BLaER1 treated with 17β-estradiol and CSF1 and Interleukin-3, amounts not matched to agents 10 nM and 100 nM (cell line): ENCODE results near the gene IL1A.

Experiments
- H3K27ac ChIP-seq, 11 experiments: shearing (Covaris generic); formaldehyde crosslinking; 2 replicates each; pipeline ENCODE4 v1.8.1; 2022
- H3K27me3 ChIP-seq, 11 experiments: shearing (Covaris generic); formaldehyde crosslinking; 2 replicates each; pipeline ENCODE4 v1.8.1; 2022
- H3K36me3 ChIP-seq, 11 experiments: shearing (Covaris generic); formaldehyde crosslinking; 2 replicates each; pipeline ENCODE4 v1.8.1; 2022
- H3K4me1 ChIP-seq, 10 experiments: shearing (Covaris generic); formaldehyde crosslinking; 2 replicates each; pipeline ENCODE4 v1.8.1; 2022
- H3K4me2 ChIP-seq, 11 experiments: shearing (Covaris generic); formaldehyde crosslinking; 2 replicates each; pipeline ENCODE4 v1.8.1; 2022
- H3K4me3 ChIP-seq, 10 experiments: shearing (Covaris generic); formaldehyde crosslinking; 2 replicates each; pipeline ENCODE4 v1.8.1; 2022
- H3K9ac ChIP-seq, 11 experiments: shearing (Covaris generic); formaldehyde crosslinking; 2 replicates each; pipeline ENCODE4 v1.8.1; 2022
- H3K9me3 ChIP-seq, 11 experiments: shearing (Covaris generic); formaldehyde crosslinking; replicated peaks in 1 of 11; 2 replicates each; pipeline ENCODE4 v1.8.1; 2022
- H4K20me1 ChIP-seq, 11 experiments: shearing (Covaris generic); formaldehyde crosslinking; 2 replicates each; pipeline ENCODE4 v1.8.1; 2022
- Cebpa-rat ChIP-seq, 11 experiments: shearing (Covaris generic); IDR thresholded peaks; 2 replicates each; pipeline ENCODE4 v1.8.1; 2022

IL1A gene

DNA sequence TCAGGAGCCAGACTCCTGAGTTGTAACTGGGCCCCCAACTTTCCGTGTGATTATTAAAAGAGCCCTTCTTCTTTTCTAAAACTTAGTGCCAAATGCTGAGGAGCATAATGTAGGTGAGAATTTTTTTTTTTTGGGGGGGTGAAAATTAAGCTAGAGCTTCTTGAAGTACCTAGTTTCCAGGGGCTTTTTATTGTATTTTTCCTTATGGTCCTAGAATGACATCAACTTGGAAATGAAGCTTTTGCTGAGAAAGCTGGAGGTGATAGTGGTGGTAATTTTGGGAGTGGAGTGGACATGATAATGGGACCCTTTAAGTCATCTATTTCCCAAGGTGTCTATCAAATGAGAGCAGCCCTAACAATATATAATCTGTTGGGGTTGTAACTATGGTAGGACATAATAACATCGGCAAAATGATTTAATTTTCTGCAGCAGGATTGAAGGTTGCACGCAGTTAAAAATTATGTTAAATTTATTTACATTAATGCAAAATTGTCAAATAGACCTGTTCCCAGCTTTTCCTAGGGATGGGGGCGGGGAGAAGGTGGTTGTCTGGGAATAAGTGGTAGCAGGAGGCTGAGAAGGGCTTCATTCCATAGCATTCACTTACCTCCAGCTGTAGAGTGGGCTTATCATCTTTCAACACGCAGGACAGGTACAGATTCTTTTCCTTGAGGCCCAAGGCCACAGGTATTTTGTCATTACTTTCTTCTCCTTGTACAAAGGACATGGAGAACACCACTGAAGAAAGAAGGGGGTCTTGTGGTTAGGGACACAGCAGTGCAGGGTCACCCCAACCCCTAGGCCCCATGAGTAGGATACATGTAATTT is 46.6 kb upstream of the IL1A start:
- H3K27ac ChIP-seq = peak overlapping the region; percentile 6 to 98 (median 96); a peak in 21 of 22 replicates
- peak overlapping the region in 9 of 10 experiments; percentile 58 to 77 (median 70); a peak in 16 of 20 replicates for H3K4me3 ChIP-seq
- H3K27me3 ChIP-seq = no peaks in the 10 kb centered on the region
- peak overlapping the region; percentile 76 to 98 (median 89) for H3K4me2 ChIP-seq
- peak overlapping the region in 10 of 11 experiments; percentile 62 to 88 (median 84); a peak in 18 of 22 replicates for H3K9ac ChIP-seq
- peaks cover 0 to 98% (median 90%) of the 10 kb centered on the region in 11 experiments; a peak in 19 of 22 replicates for H3K9me3 ChIP-seq
- peaks cover 59 to 74% (median 68%) of the 10 kb centered on the region in 11 experiments for H3K36me3 ChIP-seq
- H4K20me1 ChIP-seq = peaks cover 0 to 75% (median 0%) of the 10 kb centered on the region in 11 experiments; a peak in 6 of 22 replicates
- TF ChIP-seq Cebpa-rat (IDR thresholded peaks at IDR 0.05) = no peak
- peaks cover 46 to 81% (median 62%) of the 10 kb centered on the region in 10 experiments for H3K4me1 ChIP-seq

DNA sequence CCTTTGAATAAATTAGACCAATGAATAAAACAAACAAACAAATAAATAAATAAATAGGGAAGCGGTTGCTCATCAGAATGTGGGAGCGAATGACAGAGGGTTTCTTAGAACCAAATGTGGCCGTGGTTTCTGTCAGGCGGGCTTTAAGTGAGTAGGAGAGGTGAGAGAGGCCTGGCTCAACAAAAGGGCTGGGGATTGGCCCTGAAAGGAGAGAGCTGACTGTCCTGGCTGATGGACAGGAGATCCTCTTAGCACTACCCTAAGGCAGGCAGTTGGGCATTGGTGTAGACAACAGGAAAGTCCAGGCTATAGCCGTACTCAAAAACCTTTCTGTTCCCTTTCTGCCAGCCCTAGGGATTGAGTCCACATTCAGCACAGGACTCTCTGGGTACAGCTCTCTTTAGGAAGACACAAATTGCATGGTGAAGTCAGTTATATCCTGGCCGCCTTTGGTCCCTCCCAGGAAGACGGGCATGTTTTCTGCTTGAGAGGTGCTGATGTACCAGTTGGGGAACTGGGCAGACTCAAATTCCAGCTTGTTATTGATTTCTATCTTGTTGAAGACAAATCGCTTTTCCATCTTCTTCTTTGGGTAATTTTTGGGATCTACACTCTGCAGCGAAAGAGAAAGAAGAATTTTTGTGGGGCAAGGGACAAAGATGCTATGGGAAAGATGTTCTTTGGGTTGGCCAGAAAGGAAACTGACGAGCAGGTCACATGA is 45.8 kb upstream of the IL1A start:
- Histone ChIP-seq H3K36me3 (peaks cover 52 to 67% (median 61%) of the 10 kb centered on the region in 11 experiments), H3K9ac (peak overlapping the region in 3 of 11 experiments; percentile 28 to 86 (median 85); a peak in 6 of 22 replicates), H3K27ac (peak overlapping the region in 10 of 11 experiments; percentile 87 to 98 (median 96); a peak in 19 of 22 replicates), H3K4me2 (peak overlapping the region in 9 of 11 experiments; percentile 10 to 92 (median 89); a peak in 15 of 22 replicates), H3K4me3 (peak overlapping the region in 8 of 10 experiments; percentile 3 to 74 (median 63); a peak in 7 of 20 replicates), H4K20me1 (peaks cover 0 to 68% (median 0%) of the 10 kb centered on the region in 11 experiments; a peak in 6 of 22 replicates), H3K27me3 (no peaks in the 10 kb centered on the region), H3K9me3 (peaks cover 0 to 96% (median 84%) of the 10 kb centered on the region in 11 experiments; a peak in 19 of 22 replicates), H3K4me1 (peaks cover 41 to 79% (median 55%) of the 10 kb centered on the region in 10 experiments)
- TF ChIP-seq Cebpa-rat (IDR thresholded peaks at IDR 0.05) = no peak

DNA sequence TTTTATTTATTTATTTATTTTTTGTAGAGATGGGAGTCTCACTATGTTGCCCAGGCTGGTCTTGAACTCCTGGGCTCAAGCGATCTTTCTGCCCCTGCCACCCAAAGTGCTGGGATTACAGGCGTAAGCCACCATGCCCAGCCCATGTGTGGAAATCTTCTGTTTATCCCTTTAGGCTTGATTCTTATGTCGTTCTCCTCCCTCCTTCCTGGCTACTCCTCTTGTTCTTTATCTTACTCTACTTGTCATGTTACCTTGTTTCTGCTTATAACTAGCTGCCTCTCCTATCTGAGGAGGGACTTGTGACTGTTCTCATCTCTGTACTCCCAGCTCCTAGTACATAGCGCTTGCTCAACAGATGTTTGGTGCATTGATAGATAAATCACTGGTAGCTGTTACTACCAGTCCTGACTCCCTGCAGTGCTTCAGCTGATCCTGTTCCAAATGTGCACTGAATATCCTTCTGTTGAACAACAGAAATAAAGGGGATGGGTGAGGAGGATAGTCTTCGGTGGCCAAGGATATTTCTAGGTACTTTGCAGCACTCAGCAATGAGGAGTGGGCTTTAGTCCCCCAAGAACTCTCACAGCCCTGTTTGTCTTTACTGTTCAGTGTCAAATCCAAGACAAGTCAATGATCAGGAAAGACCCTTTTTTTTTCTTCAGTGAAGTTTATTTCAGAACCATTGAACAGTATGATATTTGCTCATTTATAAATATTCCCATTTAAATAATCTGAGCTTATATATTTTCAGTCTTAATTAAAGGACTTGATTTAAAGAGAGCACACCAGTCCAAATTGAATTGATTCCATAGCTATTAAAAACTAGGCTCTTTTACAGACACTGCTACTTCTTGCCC is 45.0 kb upstream of the IL1A start:
- TF ChIP-seq Cebpa-rat (IDR thresholded peaks at IDR 0.05) = no peak
- Histone ChIP-seq H3K9me3 (peaks cover 0 to 93% (median 80%) of the 10 kb centered on the region in 11 experiments; a peak in 19 of 22 replicates), H3K4me1 (peaks cover 43 to 79% (median 55%) of the 10 kb centered on the region in 10 experiments), H3K27me3 (no peaks in the 10 kb centered on the region), H3K36me3 (peaks cover 44 to 59% (median 55%) of the 10 kb centered on the region in 11 experiments), H3K27ac (peak overlapping the region in 10 of 11 experiments; percentile 87 to 98 (median 96); a peak in 20 of 22 replicates), H3K9ac (no peak overlapping the region; a peak in 1 of 22 replicates), H4K20me1 (peaks cover 0 to 60% (median 0%) of the 10 kb centered on the region in 11 experiments; a peak in 6 of 22 replicates), H3K4me2 (peak overlapping the region in 2 of 11 experiments; percentile 83 to 89; a peak in 4 of 22 replicates), H3K4me3 (no peak overlapping the region)

DNA sequence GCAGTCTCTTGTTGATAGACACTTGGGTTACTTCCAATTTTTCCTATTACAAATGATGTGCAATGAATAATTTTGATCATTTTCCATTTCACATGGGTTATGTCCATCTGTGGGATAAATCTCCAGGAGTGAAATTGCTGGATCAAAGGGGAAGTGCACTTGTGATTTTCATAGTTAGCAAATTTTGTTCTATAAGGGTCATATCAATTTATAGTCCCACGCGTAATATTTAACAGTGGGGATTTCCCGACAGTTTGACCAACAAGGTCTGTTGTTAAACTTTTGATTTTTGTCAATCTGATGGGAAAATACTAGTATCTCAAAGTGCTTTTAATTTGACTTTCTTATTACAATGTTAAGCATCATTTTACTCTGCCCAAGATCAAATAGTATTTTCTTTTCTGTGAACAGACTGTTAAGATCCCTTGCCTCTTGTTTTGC is 44.0 kb upstream of the IL1A start:
- no peak overlapping the region for H3K9ac ChIP-seq
- no peaks in the 10 kb centered on the region for H3K27me3 ChIP-seq
- peaks cover 37 to 73% (median 48%) of the 10 kb centered on the region in 10 experiments for H3K4me1 ChIP-seq
- peaks cover 33 to 48% (median 44%) of the 10 kb centered on the region in 11 experiments for H3K36me3 ChIP-seq
- H3K27ac ChIP-seq = peak overlapping the region in 7 of 11 experiments; percentile 93 to 98 (median 96); a peak in 8 of 22 replicates
- peaks cover 0 to 88% (median 74%) of the 10 kb centered on the region in 11 experiments; a peak in 19 of 22 replicates for H3K9me3 ChIP-seq
- no peak overlapping the region; a peak in 1 of 22 replicates for H3K4me2 ChIP-seq
- no peak for TF ChIP-seq Cebpa-rat (IDR thresholded peaks at IDR 0.05)
- H4K20me1 ChIP-seq = peaks cover 0 to 49% (median 0%) of the 10 kb centered on the region in 11 experiments; a peak in 6 of 22 replicates
- no peak overlapping the region for H3K4me3 ChIP-seq

DNA sequence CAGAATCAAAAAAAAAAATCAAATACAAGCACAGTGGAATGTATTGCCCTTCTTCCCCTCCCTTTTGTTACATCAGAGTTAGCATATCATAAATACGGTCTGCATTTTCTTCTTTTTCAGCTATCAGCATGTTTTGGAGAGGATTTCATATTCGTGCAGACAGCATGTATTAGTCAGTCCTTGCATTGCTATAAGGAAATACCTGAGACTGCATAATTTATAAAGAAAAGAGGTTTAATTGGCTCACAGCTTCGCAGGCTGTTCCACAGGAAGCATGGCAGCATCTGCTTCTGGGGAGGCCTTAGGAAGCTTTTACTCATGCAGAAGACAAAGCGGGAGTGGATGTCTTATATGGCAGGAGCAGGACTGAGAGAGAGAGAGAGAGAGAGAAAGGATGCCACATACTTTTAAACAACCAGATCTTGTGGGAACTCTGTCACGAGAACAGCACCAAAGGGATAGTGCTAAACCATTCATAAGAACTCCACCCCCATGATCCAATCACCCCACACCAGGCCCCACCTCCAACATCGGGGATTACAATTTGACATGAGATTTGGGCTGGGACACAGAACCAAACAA is 43.4 kb upstream of the IL1A start:
- Histone ChIP-seq H3K9ac (no peak overlapping the region), H3K36me3 (peaks cover 27 to 42% (median 39%) of the 10 kb centered on the region in 11 experiments), H3K4me3 (no peak overlapping the region), H3K4me2 (no peak overlapping the region), H3K27ac (peak overlapping the region in 6 of 11 experiments; percentile 4 to 98 (median 64); a peak in 4 of 22 replicates), H3K27me3 (no peaks in the 10 kb centered on the region), H3K9me3 (peaks cover 0 to 83% (median 69%) of the 10 kb centered on the region in 11 experiments; a peak in 19 of 22 replicates), H4K20me1 (peaks cover 0 to 43% (median 0%) of the 10 kb centered on the region in 11 experiments; a peak in 6 of 22 replicates), H3K4me1 (peaks cover 31 to 68% (median 45%) of the 10 kb centered on the region in 10 experiments)
- no peak for TF ChIP-seq Cebpa-rat (IDR thresholded peaks at IDR 0.05)

DNA sequence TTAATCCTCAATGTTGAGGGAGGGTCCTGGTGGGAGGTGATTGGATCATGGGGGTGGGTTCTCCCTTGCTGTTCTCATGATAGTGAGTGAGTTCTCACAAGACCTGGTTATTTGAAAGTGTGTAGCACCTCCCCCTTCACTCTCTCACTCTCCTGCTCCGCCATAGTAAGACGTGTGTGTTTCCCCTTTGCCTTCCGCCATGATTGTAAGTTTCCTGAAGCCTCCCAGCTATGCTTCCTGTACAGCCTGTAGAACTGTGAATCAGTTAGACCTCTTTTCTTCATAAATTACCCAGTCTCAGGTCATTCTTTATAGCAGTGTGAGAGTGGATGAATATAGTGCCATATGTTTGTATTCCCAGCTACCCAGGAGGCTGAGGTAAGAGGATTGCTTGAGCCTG is 42.7 kb upstream of the IL1A start:
- H3K36me3 ChIP-seq = peaks cover 21 to 35% (median 32%) of the 10 kb centered on the region in 11 experiments
- peaks cover 0 to 76% (median 62%) of the 10 kb centered on the region in 11 experiments; a peak in 19 of 22 replicates for H3K9me3 ChIP-seq
- H3K4me2 ChIP-seq = no peak overlapping the region
- no peak overlapping the region for H3K4me3 ChIP-seq
- no peak for TF ChIP-seq Cebpa-rat (IDR thresholded peaks at IDR 0.05)
- H3K27ac ChIP-seq = no peak overlapping the region; a peak in 1 of 22 replicates
- H3K4me1 ChIP-seq = peaks cover 30 to 67% (median 45%) of the 10 kb centered on the region in 10 experiments
- peaks cover 0 to 37% (median 0%) of the 10 kb centered on the region in 11 experiments; a peak in 6 of 22 replicates for H4K20me1 ChIP-seq
- H3K9ac ChIP-seq = no peak overlapping the region
- no peaks in the 10 kb centered on the region for H3K27me3 ChIP-seq

DNA sequence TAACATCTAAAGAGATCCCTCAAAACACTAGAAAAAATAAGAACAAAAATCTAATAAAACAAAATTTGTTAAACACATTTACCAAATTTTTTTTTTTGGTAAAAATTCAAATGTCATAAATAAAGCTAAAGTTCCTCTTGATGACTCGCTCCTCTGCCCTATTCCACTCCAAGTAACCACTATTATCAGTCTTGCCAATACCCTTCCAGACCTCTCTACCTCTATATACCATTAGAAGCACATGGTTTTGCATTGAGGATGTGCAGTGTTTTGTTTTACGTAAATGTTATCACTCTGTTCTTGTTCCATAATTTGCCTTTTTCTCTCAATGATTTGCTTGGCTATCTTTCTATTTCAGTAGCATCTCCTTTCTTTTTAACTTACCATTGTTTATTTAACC is 41.4 kb upstream of the IL1A start:
- H4K20me1 ChIP-seq = peaks cover 0 to 24% (median 0%) of the 10 kb centered on the region in 11 experiments; a peak in 6 of 22 replicates
- H3K36me3 ChIP-seq = peaks cover 7 to 22% (median 19%) of the 10 kb centered on the region in 11 experiments
- peaks cover 0 to 63% (median 49%) of the 10 kb centered on the region in 11 experiments; a peak in 18 of 22 replicates for H3K9me3 ChIP-seq
- peaks cover 30 to 66% (median 45%) of the 10 kb centered on the region in 10 experiments for H3K4me1 ChIP-seq
- no peaks in the 10 kb centered on the region for H3K27me3 ChIP-seq
- no peak overlapping the region for H3K4me3 ChIP-seq
- H3K27ac ChIP-seq = no peak overlapping the region
- no peak overlapping the region for H3K4me2 ChIP-seq
- no peak for TF ChIP-seq Cebpa-rat (IDR thresholded peaks at IDR 0.05)
- no peak overlapping the region for H3K9ac ChIP-seq
